GM21423 (cell line): Measurements from ENCODE around the gene NUP210L.

Experiments used
- ATAC-seq: cut with Tn5 transposase; IDR thresholded peaks from one replicate; pipeline ENCODE4 v1.9.1; 2021; ENCODE audit warnings: mild to moderate bottlenecking, moderate library complexity; ENCODE audit not compliant: unreplicated experiment

The NUP210L gene

GRCh38 chr1:154154534-154155191, at the start of gene NUP210L:
NUP210L (minus strand) TSS chr1:154155073.
- no peak for ATAC-seq

- no peak for ATAC-seq
Measured at GRCh38 chr1:154199563-154199879, 44.6 kb upstream of the NUP210L start.

GRCh38 chr1:154198756-154199562, 44.1 kb upstream of the NUP210L start:
- ATAC-seq = no peak

- ATAC-seq = no peak
Measured at GRCh38 chr1:154193821-154194220, 38.9 kb upstream of the NUP210L start.

- no peak for ATAC-seq
Measured at GRCh38 chr1:154192476-154192875, 37.6 kb upstream of the NUP210L start.

- no peak for ATAC-seq
Measured at GRCh38 chr1:154191990-154192461, 37.2 kb upstream of the NUP210L start, which contains the start of gene TPM3. TPM3 (minus strand) TSS chr1:154192100; CDS start chr1:154192018, 82 bp downstream.

- ATAC-seq = no peak
Measured at GRCh38 chr1:154190550-154190949, 35.7 kb upstream of the NUP210L start.

GRCh38 chr1:154186852-154187501, 32.1 kb upstream of the NUP210L start:
- ATAC-seq = no peak

GRCh38 chr1:154186177-154186576, 31.3 kb upstream of the NUP210L start:
- no peak for ATAC-seq

GRCh38 chr1:154183046-154183915, 28.4 kb upstream of the NUP210L start:
- peak; percentile 70 for ATAC-seq

- peak; percentile 36 for ATAC-seq
Measured at GRCh38 chr1:154182344-154183045, 27.6 kb upstream of the NUP210L start.

- ATAC-seq = no peak
Measured at GRCh38 chr1:154181944-154182343, 27.1 kb upstream of the NUP210L start.

GRCh38 chr1:154179946-154180687, 25.2 kb upstream of the NUP210L start:
- ATAC-seq = no peak

- no peak for ATAC-seq
Measured at GRCh38 chr1:154178911-154179811, 24.3 kb upstream of the NUP210L start.

GRCh38 chr1:154178013-154178412, 23.1 kb upstream of the NUP210L start:
- no peak for ATAC-seq

GRCh38 chr1:154176337-154176736, 21.5 kb upstream of the NUP210L start:
- ATAC-seq = no peak

- ATAC-seq = no peak
Measured at GRCh38 chr1:154174654-154175053, 19.8 kb upstream of the NUP210L start.

- no peak for ATAC-seq
Measured at GRCh38 chr1:154171880-154172279, 17.0 kb upstream of the NUP210L start.

GRCh38 chr1:154171223-154171583, 16.3 kb upstream of the NUP210L start:
- no peak for ATAC-seq
